Lung microvascular endothelial cell (primary cell): ENCODE results near the gene KRI1. TPM values are rescaled to one million over a fixed set of nuclear protein-coding genes. Genes with fewer than 3 reads are reported as not detected.
"Not testable (repeated sequence)": the region's sequence is repeated elsewhere in the genome, so short reads cannot be mapped to it uniquely, and the experiment has no call there.

ENCODE experiments used
- DNase-seq, 2 donors: peaks; one replicate each; pipeline versions ENCODE4 v3.0.0 to v3.0.0-alpha.2; 2010; ENCODE audit warnings: low read depth in 2 of 2
- total RNA-seq: library from RNA; depleted of rRNA; stranded (reverse); fragments of >200 nt; gene quantifications from 2 replicates; pipeline ENCODE4 v1.2.1, GENCODE V29; 2014

The KRI1 gene
- total RNA-seq, 1 donor from 2014 or later = 6.0 TPM

DNA sequence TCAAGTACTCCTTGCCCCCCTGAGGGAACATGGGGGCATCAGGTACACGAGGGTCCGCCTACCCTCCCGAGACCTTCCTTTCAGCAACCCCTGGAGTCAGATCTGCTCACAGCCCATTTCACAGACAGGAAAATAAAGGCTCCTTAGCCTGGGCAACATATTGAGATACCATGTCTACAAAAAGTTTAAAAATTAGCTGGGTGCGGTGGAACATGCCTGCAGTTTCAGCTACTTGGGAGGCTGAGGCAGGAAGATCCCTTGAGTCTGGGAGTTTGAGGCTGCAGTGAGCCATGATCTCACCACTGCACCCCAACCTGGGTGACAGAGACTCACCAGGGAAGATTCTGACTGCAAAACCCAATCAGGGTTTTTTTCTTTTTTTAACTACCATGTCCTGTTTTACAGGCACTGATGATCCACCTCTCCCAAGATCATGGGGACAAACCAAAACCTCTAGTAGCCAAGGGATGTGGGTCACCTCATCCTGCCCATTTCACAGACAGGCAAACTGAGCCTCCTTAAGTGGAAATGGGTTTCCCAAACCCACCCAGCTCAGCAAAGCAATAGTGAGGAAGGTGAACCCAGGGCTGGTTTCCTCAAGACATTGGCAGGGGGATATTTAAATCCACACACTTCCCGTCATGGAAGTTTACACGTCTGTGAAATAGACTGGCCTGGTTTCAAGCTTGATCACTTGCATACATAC lies 9.4 kb upstream of the KRI1 start:
- no peak for DNase-seq

DNA sequence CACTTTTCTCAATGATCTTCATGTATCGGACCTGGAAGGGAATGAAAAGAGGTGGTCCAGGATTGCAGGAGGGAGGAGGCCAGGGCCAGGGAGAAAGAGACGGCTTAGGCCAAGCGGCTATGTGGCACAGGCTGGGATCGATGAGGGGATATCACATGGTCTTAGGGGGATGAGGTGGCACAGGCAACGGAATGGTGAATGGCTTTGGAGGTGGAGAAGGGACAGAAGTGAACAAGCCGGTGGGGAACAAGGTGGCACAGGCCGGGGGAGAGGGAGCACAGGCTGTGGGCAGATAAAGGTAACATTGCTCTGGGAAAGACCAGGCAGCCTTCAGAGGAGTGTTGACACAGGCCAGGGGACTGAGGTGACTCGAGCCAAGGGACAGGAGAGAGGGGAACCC lies 8.7 kb upstream of the KRI1 start:
- DNase-seq = no peak

DNA sequence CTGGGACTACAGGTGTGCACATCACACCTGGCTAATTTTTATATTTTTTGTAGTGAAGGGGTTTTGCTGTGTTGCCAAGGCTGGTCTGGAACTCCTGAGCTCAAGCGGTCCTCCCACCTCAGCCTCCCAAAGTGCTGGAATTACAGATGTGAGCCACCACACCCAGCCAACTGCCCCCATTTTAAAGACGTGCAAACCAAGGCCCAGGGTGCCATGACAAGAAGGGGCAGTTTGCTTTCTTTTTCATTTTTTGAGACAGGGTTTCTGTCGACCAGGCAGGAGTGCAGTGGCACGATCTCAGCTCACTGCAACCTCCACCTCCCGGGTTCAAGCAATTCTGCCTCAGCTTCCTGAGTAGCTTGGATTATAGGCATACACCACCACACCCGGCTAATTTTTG lies 8.0 kb upstream of the KRI1 start:
- DNase-seq = not testable (repeated sequence)

DNA sequence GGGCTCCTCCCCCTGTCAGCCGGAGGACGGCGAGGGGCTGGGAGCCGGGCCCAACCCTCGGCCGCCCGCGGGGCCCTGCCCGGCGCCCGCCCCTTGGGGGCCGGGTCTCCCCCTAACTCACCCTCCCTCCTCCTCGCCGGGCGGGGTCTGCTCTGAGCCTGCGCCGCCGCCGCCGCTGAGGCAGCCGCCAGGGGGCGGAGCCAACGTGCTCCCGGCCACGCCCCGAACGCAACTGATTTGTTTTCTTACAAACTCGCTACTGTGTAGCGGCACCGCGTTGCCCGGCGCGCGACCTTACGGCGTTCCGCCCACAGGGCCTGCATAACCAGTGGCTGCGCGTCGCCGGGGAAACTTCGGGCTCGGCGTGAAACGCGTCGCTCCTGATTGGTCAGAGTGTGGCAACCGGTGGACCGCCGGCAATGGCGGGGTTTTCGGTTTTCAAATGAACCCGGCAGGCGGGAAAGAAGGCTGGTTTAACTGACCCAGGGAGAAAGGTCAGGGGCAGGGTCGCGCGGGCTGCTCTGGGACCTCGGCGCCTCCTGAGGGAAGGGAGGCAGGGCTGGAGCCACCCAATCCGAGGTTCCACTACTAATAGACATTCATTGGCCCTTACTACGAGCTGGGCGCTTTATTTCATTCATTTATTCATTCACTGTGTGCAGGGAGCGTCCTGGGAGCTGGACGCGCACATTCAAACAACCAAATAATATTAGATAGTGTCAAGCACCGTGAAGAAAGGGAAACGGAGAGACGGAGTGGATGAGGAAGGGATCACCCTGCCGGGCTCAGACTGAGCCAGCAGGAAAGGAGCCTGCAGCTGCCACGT lies 3.2 kb upstream of the KRI1 start, which contains the start of gene CDKN2D:
Gene CDKN2D (minus strand): TSS at position 154 of the 826 bp plus-strand sequence. CDS start 326 bp downstream, outside the sequence.
- peak; percentile 100 for DNase-seq

DNA sequence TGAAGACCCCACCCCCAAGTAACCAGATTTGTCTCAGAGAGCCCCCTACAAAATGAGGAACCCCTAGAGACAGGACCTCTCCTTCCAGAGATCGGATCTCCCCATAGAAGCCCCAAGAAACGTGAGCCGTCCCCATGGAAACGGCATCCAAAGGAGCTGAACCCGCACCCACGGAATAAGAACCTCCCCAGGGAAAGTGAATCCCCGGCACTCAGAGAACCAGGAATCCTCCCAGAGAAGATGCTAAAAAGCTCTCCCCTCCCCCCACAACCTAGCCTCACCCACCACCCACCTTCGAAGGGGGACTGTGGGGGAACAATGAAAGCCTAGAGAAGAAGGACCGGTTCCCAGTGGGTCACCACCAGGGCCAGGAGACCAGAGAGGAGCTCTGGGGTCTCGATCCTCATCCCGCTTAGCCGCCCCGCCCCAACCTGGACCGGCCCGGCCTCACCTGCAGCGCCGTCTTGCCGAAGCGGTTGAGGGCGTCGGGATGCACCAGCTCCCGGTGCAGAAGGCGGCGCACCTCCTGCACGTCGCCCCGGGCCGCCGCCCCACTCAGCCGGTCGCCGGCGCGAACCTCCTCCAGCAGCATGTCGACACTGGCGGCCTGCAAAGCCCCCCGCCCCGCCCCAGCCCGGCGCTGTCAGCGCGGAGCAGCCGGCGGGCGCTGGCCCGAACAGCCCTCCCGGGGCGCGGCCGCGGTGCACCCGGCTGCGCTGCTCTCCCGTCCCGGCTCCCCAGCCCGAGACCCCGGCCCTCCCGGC lies 2.4 kb upstream of the KRI1 start:
- DNase-seq = peak in 1 of 2 donors; percentile 32

DNA sequence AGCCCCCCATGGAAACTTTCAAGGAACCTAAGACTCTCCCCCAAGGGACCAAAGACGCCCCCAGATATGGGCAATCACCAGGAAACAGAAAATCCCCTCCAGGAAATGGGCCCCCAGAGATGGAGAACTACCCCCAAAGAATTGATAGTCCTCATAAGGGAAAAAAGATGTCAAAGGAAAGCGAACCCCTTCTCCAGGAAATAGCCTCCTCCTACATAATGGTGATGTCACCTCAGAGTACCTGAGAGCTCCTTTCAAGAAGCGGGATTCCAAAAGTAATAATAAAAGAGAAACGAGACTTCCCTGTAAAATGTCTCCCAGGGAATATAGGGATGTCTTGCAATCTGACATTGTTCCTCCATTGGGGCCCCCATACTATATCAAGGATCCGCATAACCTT lies 1.8 kb upstream of the KRI1 start:
- no peak for DNase-seq

DNA sequence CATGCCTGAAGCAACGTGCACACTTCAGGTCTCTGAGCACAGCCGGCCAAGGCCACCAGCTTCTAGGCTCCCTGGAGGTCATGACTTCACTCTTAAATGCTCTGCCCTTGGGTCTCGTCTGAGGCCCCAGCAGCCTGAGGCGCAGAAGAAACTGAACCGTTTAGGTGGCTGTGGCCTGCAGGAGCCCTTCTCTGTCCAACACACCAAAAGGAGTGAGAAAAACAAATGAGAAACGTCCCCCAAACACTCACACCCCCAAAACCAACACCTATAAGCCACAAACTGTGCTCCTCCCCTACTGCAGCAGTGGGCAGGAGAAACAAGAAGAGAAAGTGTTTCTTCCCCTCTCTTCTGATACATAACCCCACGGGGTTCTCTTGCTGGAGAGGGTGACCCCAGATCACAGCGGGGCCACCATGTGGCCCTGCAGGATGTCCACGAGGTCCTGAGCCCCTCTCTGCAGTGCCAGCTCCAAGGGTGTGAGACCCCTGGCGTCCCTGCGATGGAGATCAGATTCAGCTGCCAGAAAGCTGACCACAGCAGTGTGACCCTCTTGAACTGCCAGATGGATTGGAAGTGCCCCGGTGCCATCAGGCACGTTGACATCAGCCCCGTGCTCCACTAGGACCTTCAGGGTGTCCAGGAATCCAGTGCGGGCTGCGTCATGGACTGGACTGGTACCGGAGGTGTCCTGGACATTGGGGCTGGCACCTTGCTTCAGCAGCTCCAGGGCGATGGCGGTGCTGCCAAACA lies 1.0 kb upstream of the KRI1 start:
- DNase-seq = no peak

DNA sequence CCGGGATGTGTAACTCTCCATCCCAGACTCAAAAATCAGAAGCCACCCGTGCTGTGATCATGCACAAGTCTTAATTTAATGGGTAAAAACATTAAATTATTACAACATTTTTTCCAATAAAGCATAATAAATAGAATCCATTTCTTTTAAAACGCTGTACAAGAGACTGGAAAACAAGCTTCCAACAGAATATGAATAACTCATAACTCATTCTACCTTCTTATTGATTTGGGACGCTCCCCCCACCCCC lies 523 bp upstream of the KRI1 start:
- no peak for DNase-seq

DNA sequence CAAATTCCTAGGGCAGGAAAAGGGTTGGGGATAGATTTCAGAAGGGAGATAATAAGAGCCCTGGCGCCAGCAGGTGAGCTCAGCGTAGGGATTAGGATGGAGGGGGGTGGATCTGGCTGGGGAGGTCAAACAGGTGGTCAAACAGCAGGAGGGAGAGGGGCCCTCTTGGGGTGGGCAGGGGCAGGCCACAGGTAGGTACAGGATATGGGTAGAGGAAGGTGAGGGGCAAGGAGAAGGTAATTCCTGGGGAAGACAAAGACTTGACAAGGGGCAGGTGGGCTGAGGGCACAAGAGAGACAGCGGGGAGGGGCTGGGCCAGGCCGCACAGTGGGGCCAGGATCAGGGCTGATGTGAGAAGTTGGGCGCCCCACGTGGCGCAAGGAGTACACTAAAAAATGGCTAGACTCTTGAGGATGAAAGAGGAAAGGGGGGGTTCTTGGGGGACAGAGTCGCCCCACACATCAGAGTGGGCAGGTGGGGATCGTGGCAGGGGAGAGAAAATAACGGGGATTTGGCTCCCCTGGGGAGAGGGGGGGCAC lies 713 bp downstream of the KRI1 start:
- peak in 1 of 2 donors; percentile 46 for DNase-seq

DNA sequence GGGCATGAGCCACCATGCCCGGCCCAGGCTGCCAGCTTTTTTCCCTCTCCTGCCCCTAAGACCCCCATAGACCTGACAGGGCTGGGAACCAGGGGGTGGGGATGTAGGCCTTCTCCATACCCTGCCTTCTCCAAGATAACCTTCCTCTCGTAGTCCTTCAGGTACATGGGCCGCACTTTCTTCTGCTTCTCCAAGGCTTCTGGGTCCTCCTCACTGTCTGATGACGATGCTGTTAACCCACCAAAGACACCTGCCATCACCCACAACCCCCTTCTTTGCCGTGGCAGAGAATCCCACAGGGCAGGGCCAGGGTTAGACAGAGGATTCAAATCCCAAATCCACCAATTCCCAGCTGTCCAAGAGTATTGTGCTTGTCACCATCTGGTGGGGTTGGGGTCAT lies 3.2 kb downstream of the KRI1 start:
- DNase-seq = no peak

DNA sequence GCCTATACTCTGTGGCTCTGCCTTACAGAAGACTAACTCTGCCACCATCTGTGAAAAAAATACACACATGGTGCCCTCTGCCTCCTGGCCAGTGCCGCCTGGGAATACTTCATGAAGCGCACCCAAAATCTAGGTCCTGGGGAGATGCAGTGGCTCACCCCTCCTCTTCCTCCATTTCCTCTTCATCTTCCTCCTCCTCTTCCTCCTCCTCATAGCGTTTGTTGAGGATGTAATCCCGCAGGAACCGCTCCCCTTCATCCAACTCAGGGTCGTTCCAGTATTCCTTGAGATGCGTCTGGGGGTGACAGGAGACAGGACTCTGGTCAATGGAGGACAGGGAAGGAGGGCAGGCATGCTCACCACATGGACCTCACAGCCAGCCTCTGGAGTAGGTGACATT lies 5.7 kb downstream of the KRI1 start:
- DNase-seq = no peak

DNA sequence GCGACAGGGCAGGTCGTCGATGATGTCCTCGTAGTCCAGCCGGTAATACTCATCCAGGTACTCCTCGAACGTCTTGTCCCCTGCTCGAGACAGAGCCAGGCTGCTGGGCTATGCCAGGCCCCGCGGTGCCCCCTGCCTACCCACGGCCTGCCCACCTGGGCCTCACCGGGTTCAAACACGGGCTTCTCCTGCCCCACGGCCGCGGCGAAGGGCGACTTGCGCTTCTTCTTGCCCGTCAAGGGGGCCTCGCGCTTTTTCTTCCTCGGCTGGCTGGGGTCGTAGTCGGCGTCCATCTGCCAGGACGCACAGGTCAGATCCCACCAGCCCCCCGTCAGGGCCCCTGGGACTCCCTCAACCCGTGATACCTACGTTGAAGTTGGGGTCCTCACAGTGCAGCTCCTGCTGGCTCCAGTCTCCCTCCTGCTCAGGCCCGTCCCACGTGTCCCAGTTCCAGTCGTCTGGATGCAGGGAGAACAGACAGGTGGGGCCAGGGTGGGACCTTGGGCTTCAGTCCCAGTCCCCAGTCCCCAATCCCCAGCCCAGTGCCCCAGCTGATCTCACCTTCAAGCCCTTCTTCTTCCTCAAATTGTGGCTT lies 8.1 kb downstream of the KRI1 start:
- DNase-seq = no peak

DNA sequence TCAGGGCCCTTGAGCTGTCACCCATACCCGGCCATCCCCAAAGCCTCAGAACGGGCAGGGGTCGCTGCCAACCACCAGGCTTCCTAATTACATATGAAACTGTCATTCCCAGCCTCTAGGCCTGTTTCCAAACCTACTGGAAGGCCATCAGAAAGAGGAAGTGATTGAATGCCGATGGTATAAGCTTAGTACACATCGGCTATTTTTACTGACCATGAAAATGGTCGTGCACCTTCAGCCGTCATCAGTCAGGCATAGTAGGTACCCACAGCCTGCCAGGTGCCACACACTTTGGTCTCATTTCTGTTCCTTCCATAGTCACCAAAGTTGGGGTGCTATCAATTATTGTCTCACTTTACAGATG lies 10.2 kb downstream of the KRI1 start:
- no peak for DNase-seq

DNA sequence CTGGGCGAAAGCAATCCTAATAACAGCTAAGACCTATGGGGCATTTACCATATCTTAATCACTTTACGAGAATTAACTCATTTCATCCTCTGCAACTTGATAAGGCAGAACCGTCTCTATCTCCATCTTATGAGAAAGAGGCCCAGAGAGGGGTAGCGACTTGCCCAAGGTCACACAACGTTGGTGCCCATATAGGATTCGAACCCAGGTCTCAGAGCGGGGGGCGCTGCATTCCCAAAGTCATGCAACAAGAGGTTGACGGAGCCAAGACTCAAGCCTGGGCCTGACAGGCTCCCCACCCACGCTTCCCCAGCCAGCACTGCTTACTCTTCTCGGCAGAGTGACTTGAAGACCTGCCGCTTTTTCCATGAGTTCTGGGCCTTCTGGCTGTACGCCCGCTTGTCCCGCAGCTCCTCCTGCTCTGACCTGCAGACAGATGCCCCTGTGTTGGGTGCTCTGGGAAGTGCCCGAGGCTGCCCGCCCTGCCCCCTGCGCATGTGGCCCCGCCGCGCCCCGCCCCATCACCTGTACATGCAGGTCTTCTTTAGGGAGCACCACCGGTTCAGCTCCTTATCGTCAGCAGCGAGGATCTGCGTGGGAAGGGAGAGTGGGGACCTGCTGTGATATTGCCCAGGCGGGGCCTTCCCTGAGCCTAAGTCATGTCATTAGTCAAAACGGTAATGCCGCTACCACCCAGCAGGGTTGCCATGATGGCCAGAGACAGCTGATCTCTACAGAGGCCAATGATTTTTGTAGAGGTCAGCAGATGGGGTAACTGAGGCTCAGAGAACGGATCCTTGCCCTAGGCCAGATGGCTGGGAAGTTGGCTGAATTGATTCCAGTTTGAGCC lies 10.8 kb downstream of the KRI1 start:
- DNase-seq = no peak

DNA sequence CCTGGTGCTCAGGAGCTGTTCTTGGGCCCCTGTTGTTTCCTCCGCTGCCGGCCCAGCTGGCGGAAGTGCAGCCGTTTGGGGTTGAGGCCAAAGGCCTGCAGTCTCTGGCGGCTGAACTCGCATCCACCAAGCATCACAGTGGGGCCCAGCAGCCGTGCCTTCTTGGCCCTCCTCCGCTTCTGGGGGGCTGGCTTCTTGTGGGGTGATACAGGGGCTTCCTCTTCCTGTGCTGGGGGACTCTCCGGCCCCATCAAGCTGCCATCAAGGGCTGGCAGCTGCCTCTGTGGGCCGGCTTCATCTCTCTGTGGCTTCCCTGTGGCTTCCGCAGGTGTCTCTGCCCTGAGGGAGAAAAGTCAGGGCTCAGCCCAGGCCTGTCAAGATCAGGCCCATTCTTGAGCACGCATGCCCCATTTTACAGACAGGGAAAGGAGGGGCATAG lies 11.8 kb downstream of the KRI1 start:
- no peak for DNase-seq

DNA sequence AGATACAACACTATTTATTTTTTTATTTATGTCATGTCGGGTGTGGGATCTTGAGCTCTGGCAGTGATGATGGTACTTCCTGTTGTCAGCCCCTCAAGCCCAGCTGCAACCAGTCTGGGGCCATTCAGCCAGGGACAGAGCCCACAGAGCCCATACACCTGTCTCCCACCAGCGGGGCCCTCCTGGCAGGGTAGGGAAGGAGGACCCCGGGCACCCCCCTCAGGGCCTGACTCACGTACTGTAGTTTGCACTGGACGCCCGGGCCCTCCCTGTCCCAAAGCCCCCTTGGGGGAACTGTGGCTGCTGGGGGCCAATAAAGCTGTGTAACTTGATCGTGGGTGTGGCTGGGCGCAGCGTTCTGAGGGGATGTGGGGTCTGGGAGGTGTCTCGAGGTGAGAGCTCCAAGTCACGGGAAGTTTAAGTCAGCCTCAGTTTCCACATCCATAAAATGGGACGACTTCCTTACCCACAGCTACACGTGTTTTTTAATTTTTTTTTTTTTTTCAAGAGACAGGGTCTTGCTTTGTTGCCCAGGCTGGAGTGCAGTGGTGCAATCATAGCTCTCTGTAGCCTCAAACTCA lies 12.6 kb downstream of the KRI1 start:
- DNase-seq = no peak

DNA sequence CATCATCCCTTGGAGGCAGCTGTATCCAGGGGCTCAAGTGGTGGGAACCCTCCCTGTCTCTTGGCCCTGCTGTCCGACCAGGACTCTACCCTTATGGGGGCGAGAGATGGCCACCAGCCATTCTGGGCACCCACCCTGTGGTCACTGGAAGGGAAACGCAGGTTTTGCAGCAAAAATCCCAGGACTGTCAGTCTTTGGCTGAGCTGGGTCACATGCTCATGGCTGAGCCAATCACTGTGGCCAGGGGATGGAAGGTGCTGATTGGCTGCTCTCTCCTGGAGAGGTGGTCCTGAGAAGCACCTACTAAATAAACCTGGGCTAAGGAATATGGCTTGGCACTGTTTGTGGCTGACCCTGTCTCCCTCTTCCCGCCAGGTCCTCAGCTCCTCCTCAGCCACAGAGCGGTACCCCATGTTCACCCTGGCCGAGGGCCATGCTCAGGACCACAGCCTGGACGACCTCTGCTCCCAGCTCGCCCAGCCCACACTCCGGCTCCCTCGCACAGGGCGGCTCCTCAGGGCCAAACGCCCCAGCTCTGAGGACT lies 13.2 kb downstream of the KRI1 start:
- no peak for DNase-seq

DNA sequence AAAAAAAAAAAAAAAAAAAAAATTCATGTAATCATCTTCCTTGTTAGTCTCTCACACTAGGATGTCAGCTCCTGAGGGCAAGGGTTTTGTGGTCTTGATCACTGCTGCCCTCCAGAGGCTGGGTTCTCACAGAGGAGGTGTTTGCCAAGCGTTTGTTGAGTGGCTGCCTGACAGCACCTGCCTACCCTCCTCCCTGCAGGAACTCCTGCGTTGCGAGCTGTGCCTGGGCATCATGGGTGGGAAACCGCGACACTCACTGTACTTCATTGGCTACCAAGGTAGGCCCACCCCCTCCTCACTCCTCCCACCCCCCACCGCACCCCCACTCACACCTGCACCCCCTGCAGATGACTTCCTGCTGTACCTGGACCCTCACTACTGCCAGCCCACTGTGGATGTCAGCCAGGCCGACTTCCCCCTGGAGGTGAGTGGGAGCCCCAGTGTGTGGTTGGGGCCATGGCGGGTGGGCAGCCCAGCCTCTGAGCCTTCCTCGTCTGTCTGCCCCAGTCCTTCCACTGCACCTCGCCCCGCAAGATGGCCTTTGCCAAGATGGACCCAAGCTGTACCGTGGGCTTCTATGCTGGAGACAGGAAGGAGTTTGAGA lies 14.0 kb downstream of the KRI1 start:
- DNase-seq = peak in 1 of 2 donors; percentile 42

DNA sequence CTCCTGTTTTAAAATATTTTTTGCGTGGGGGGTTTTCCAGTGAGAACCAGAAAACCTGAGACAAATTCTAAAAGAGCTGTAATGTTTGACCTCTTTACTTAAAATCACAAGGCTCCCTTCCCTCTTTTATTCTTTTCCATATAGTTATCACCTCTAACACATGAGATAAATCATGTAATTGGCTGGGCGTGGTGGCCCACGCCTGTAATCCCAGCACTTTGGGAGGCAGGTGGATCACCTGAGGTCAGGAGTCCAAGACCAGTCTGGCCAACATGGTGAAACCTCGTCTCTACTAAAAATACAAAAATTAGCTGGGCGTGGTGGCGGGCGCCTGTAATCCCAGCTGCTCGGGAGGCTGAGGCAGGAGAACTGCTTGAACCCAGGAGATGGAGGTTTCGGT lies 14.8 kb downstream of the KRI1 start:
- DNase-seq = not testable (repeated sequence)
